ENCODE measurements around the gene HP1BP3.

- TF ChIP-seq CTCF (conservative IDR thresholded peaks at IDR 0.05) (no peak), ZFX (IDR thresholded peaks at IDR 0.05) (no peak)
Observed at GRCh38 chr1:20771780-20772179, 15.3 kb downstream of the HP1BP3 start.
